BE2C (cell line): ENCODE data around the gene PPM1M.

Source experiments
- DNase-seq: peaks from one replicate; pipeline ENCODE4 v3.0.0-alpha.2; 2020
- H3K27me3 ChIP-seq: fragments of 250-450 bp; sonication (Bioruptor Pico); 2 replicates; pipeline ENCODE4 v1.5.1; 2020; ENCODE audit warnings: mild to moderate bottlenecking
- H3K36me3 ChIP-seq: fragments of 250-450 bp; sonication (Bioruptor Pico); 2 replicates; pipeline ENCODE4 v1.5.1; 2020; ENCODE audit warnings: mild to moderate bottlenecking
- H3K4me1 ChIP-seq: fragments of 250-450 bp; sonication (Bioruptor Pico); 2 replicates; pipeline ENCODE4 v1.5.1; 2020
- H3K4me3 ChIP-seq: 2 replicates; pipeline ENCODE4 v1.5.1; 2011; ENCODE audit warnings: low read depth, low read length
- H3K9me3 ChIP-seq: fragments of 250-450 bp; sonication (Bioruptor Pico); 2 replicates; pipeline ENCODE4 v1.5.1; 2020
- TF ChIP-seq, protein P1 (sequence below): IDR thresholded peaks from 2 replicates; pipeline ENCODE4 v1.5.1; 2012; ENCODE audit warnings: mild to moderate bottlenecking, low read depth, low read length

The PPM1M gene

DNA sequence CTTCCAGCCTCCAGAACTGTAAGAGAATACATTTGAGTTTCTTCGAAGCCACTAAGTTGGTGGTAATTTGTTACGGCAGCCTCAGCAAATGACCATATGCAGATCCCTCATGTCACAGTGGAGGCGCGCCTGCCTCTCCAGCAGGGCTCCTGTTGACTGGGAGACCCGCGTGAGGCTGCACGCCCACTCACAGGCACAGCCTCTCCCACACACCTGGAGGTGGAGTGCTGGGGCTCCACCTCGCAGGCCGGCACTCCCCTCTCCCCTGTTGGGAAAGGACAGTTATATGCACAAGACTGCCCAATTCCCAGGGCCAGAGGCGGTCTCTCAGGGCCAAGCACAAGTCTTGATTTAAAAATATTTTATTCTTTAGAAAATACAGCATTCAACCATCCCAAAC, 17.3 kb upstream of the PPM1M start:
- H3K9me3 ChIP-seq = no peaks in the 10 kb centered on the region
- TF ChIP-seq, protein P1, sequence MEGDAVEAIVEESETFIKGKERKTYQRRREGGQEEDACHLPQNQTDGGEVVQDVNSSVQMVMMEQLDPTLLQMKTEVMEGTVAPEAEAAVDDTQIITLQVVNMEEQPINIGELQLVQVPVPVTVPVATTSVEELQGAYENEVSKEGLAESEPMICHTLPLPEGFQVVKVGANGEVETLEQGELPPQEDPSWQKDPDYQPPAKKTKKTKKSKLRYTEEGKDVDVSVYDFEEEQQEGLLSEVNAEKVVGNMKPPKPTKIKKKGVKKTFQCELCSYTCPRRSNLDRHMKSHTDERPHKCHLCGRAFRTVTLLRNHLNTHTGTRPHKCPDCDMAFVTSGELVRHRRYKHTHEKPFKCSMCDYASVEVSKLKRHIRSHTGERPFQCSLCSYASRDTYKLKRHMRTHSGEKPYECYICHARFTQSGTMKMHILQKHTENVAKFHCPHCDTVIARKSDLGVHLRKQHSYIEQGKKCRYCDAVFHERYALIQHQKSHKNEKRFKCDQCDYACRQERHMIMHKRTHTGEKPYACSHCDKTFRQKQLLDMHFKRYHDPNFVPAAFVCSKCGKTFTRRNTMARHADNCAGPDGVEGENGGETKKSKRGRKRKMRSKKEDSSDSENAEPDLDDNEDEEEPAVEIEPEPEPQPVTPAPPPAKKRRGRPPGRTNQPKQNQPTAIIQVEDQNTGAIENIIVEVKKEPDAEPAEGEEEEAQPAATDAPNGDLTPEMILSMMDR = no peak
- no peaks in the 10 kb centered on the region for H3K4me1 ChIP-seq
- no peaks in the 10 kb centered on the region for H3K27me3 ChIP-seq
- H3K4me3 ChIP-seq = no peak overlapping the region
- no peak for DNase-seq
- H3K36me3 ChIP-seq = peaks cover 9% of the 10 kb centered on the region

GRCh38 chr3:52228751-52229291, 16.7 kb upstream of the PPM1M start:
- H3K4me3 ChIP-seq = no peak overlapping the region
- H3K4me1 ChIP-seq = no peaks in the 10 kb centered on the region
- no peaks in the 10 kb centered on the region for H3K27me3 ChIP-seq
- TF ChIP-seq, protein P1 = no peak
- H3K36me3 ChIP-seq = peaks cover 9% of the 10 kb centered on the region
- DNase-seq = no peak
- no peaks in the 10 kb centered on the region for H3K9me3 ChIP-seq

- DNase-seq = no peak
- TF ChIP-seq, protein P1 = no peak
- Histone ChIP-seq H3K9me3 (no peaks in the 10 kb centered on the region), H3K4me1 (no peaks in the 10 kb centered on the region), H3K27me3 (no peaks in the 10 kb centered on the region), H3K36me3 (peaks cover 9% of the 10 kb centered on the region), H3K4me3 (no peak overlapping the region)
Measured at GRCh38 chr3:52229656-52230055, 15.9 kb upstream of the PPM1M start.

DNA sequence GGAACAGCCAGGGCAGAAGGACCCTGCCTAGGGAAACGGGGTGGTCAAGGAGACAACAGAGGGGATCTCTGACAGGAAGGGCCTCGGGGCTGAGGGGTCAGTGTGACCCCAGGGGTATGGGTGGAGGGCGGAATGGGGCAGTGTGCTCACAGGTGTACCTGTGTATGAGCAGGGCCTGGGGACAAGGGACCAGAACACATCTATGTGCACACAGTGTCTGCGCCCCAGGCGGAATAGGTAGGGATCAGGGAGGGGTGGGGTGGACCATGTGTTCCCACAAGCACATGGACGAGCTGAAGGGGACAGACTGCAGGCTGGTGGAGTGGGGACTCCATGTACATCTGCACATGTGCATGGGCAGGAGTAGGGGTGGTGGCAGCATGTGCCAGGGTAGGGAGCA, 15.1 kb upstream of the PPM1M start:
- TF ChIP-seq, protein P1 = no peak
- Histone ChIP-seq H3K36me3 (peaks cover 9% of the 10 kb centered on the region), H3K9me3 (no peaks in the 10 kb centered on the region), H3K27me3 (no peaks in the 10 kb centered on the region), H3K4me1 (no peaks in the 10 kb centered on the region), H3K4me3 (no peak overlapping the region)
- no peak for DNase-seq

GRCh38 chr3:52230889-52231499, 14.6 kb upstream of the PPM1M start:
- H3K4me3 ChIP-seq = no peak overlapping the region
- peaks cover 9% of the 10 kb centered on the region for H3K36me3 ChIP-seq
- TF ChIP-seq, protein P1 = no peak
- H3K9me3 ChIP-seq = no peaks in the 10 kb centered on the region
- H3K27me3 ChIP-seq = no peaks in the 10 kb centered on the region
- H3K4me1 ChIP-seq = no peaks in the 10 kb centered on the region
- DNase-seq = no peak

- Histone ChIP-seq H3K36me3 (peaks cover 9% of the 10 kb centered on the region), H3K27me3 (no peaks in the 10 kb centered on the region), H3K4me3 (no peak overlapping the region), H3K4me1 (no peaks in the 10 kb centered on the region), H3K9me3 (no peaks in the 10 kb centered on the region)
- TF ChIP-seq, protein P1 = peak; percentile 69
- peak; percentile 82 for DNase-seq
Measured at GRCh38 chr3:52231502-52232278, 13.9 kb upstream of the PPM1M start.
